Measurements from ENCODE around the gene SARDH. TPM values are rescaled to one million over a fixed set of nuclear protein-coding genes. Genes with fewer than 3 reads are reported as not detected.

The SARDH gene
- total and polyA plus RNA-seq, 2 donors (not counting 1 experiment from before 2014, with no cell fraction given), result 0.03 to 0.07 TPM

DNA sequence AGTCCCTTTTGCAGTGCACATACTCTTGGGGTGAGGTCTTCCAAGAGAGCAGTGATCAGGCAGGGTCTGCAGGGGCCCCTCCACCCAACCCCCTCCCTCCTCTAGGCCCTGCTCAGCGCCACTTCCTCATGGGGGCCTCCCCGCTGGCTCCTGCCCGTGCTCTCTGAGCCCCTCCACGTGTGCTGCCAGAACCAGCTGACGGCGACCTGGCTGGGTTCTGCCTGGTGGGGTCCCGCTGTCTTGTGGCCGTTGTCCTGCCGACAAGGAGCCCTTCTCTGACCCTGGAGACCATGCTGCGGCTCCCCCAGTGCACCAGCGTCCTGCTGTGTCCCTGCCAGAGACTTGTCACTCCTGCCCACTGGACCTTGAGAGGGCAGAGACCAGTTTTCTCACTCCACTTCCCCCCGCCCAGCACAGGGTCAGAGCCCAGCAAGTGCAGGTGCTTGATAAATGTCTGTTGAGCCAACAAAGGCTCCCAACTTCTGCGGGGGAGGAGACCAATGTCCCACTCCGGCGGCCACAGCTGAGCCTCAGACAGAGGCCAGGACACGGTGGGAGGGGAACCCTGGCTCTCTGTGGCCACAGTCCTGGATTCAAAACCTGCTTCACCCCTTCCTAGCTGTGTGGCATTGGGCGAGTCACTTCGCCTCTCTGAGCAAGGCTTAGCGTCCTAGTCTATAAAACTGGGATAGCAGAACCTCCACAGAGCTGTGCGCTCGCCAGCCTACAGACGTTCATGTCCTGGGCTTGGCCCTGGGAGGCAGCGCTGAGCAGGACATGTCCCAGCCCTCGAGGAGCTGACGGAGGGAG is 24.8 kb downstream of the SARDH start:
- ATAC-seq (ENCODE audit: low read depth), result no peak
- POLR2A ChIA-PET, result no interaction called here
- WGBS (ENCODE audit: insufficient coverage), result 46% methylated on average over 24 of the region's 25 CpGs
- intact Hi-C loops (cut with micrococcal nuclease), result no loop called here
- peaks cover 16% of the 10 kb centered on the region for H3K4me1 Mint-ChIP-seq
- no peaks in the 10 kb centered on the region for H3K9me3 Mint-ChIP-seq (ENCODE audit: insufficient read depth)
- Histone ChIP-seq H2AFZ (ENCODE audit: insufficient read depth, low read depth, low read length, poor library complexity, severe bottlenecking) (no peak overlapping the region), H4K20me1 (ENCODE audit: control insufficient read depth, insufficient read depth, low read length, poor library complexity, severe bottlenecking) (no peaks in the 10 kb centered on the region), H3K27ac (ENCODE audit: low read length in 2 of 2) (no peak overlapping the region), H3K4me2 (replicated peaks; ENCODE audit: low read depth, low read length, poor library complexity, severe bottlenecking) (no peak overlapping the region), H3K36me3 (replicated peaks in 1 of 2; ENCODE audit: control extremely low read depth in 1 of 2, control insufficient read depth in 1 of 2, extremely low read depth in 1 of 2, insufficient read depth in 2 of 2, low read length in 1 of 2) (no peaks in the 10 kb centered on the region), H3K4me1 (ENCODE audit: control insufficient read depth in 2 of 2, insufficient read depth in 2 of 2, low read length in 2 of 2) (peaks cover 0 to 19% of the 10 kb centered on the region in 2 donors), H3K9ac (ENCODE audit: low read length) (no peak overlapping the region), H3K79me2 (ENCODE audit: control insufficient read depth, insufficient read depth, low read length) (no peaks in the 10 kb centered on the region), H3K4me3 (ENCODE audit: control extremely low read depth in 1 of 5, extremely low read depth in 1 of 5, insufficient read depth in 1 of 5, low read depth in 2 of 5, low read length in 4 of 5) (no peak overlapping the region), H3K9me3 (ENCODE audit: control extremely low read depth in 1 of 3, control insufficient read depth in 2 of 3, insufficient read depth in 1 of 3, low read length in 2 of 3) (no peaks in the 10 kb centered on the region), H3K27me3 (replicated peaks in 1 of 4; ENCODE audit: control extremely low read depth in 1 of 4, control insufficient read depth in 3 of 4, insufficient read depth in 4 of 4, low read length in 3 of 4) (peaks cover 0 to 11% (median 0%) of the 10 kb centered on the region in 4 experiments)
- H3K27ac Mint-ChIP-seq, result no peak overlapping the region
- TF ChIP-seq CTCF (IDR thresholded peaks at IDR 0.05), result no peak
- TF ChIP-seq EZH2 (IDR thresholded peaks at IDR 0.05; ENCODE audit: borderline replicate concordance, insufficient read depth, low read depth, low read length, poor library complexity, severe bottlenecking), result no peak
- no peak overlapping the region for H3K4me3 Mint-ChIP-seq
- CTCF ChIA-PET, result no interaction called here
- no peak for DNase-seq
- peaks cover 26% of the 10 kb centered on the region for H3K27me3 Mint-ChIP-seq
